Keratinocyte (primary cell): ENCODE measurements around the gene ZBTB40. TPM values are rescaled to one million over a fixed set of nuclear protein-coding genes. Genes with fewer than 3 reads are reported as not detected.

Experiments
- DNase-seq: peaks from one replicate; pipeline ENCODE4 v3.0.0-alpha.2; 2011; ENCODE audit warnings: low read depth, missing footprints, low spot score
- FAIRE-seq: peaks from 2 replicates; lab custom pipeline; 2011; peaks lifted over from hg19 to GRCh38; lab: Jason Lieb, UNC
- H2AFZ ChIP-seq: 2 replicates; pipeline ENCODE4 v1.6.0; 2012; ENCODE audit warnings: low read length, control low read depth, inconsistent platforms; ENCODE audit not compliant: control insufficient read depth
- H3K27ac ChIP-seq: 2 replicates; pipeline ENCODE4 v1.5.1; 2011; ENCODE audit warnings: low read length; ENCODE audit not compliant: control insufficient read depth, insufficient read depth
- H3K27me3 ChIP-seq: 3 replicates; pipeline ENCODE4 v1.6.0; 2011; ENCODE audit warnings: low read length; ENCODE audit not compliant: control insufficient read depth, insufficient read depth; ENCODE audit errors: extremely low read depth
- H3K36me3 ChIP-seq, 2 experiments: 2 replicates in 1 of 2; 3 replicates in 1 of 2; pipeline ENCODE4 v1.5.1; 2011; ENCODE audit warnings: low read length in 2 of 2, mild to moderate bottlenecking in 1 of 2; ENCODE audit not compliant: control insufficient read depth in 2 of 2, insufficient read depth in 2 of 2; ENCODE audit errors: extremely low read depth in 1 of 2
- H3K4me1 ChIP-seq: 3 replicates; pipeline ENCODE4 v1.5.1; 2011; ENCODE audit warnings: low read length; ENCODE audit not compliant: control insufficient read depth, insufficient read depth; ENCODE audit errors: extremely low read depth
- H3K4me2 ChIP-seq: 3 replicates; pipeline ENCODE4 v1.6.0; 2011; ENCODE audit warnings: low read depth, low read length; ENCODE audit not compliant: control insufficient read depth, insufficient read depth; ENCODE audit errors: extremely low read depth
- H3K4me3 ChIP-seq, 3 experiments: fragments of 200-600 bp in 1 of 3; sonication (generic) in 1 of 3; 2 replicates in 2 of 3; 3 replicates in 1 of 3; pipeline ENCODE4 v1.5.1; 2011 to 2016; ENCODE audit warnings: low read length in 3 of 3, mild to moderate bottlenecking in 3 of 3, control low read depth in 2 of 3, inconsistent platforms in 1 of 3, low read depth in 1 of 3, mixed read lengths in 1 of 3, mixed run types in 1 of 3, moderate library complexity in 1 of 3; ENCODE audit not compliant: control insufficient read depth in 2 of 3, insufficient read depth in 2 of 3; ENCODE audit errors: extremely low read depth in 1 of 3
- H3K79me2 ChIP-seq: 2 replicates; pipeline ENCODE4 v1.6.0; 2012; ENCODE audit warnings: low read length; ENCODE audit not compliant: control insufficient read depth, insufficient read depth
- H3K9ac ChIP-seq: 3 replicates; pipeline ENCODE4 v1.6.0; 2011; ENCODE audit warnings: low read length; ENCODE audit not compliant: control insufficient read depth, insufficient read depth; ENCODE audit errors: extremely low read depth
- H3K9me1 ChIP-seq: 3 replicates; pipeline ENCODE4 v1.6.0; 2011; ENCODE audit warnings: low read length; ENCODE audit not compliant: control insufficient read depth, insufficient read depth; ENCODE audit errors: extremely low read depth
- H3K9me3 ChIP-seq: 2 replicates; pipeline ENCODE4 v1.5.1; 2012; ENCODE audit warnings: low read depth, low read length; ENCODE audit not compliant: control insufficient read depth
- H4K20me1 ChIP-seq: 3 replicates; pipeline ENCODE4 v1.6.0; 2011; ENCODE audit warnings: low read length; ENCODE audit not compliant: control insufficient read depth, insufficient read depth; ENCODE audit errors: extremely low read depth
- CTCF ChIP-seq, 3 experiments: IDR thresholded peaks in 1 of 3; conservative IDR thresholded peaks in 1 of 3; optimal IDR thresholded peaks in 1 of 3; 2 replicates in 2 of 3; 3 replicates in 1 of 3; pipeline versions ENCODE3 to v1.5.1; 2011; ENCODE audit warnings: low read length in 3 of 3, mild to moderate bottlenecking in 3 of 3, moderate library complexity in 2 of 3, control low read depth in 1 of 3, inconsistent platforms in 1 of 3; ENCODE audit not compliant: insufficient read depth in 2 of 3; ENCODE audit errors: extremely low read depth in 1 of 3
- EZH2 ChIP-seq: IDR thresholded peaks from one replicate; pipeline ENCODE4 v1.6.1; 2012; ENCODE audit warnings: inconsistent platforms, mild to moderate bottlenecking, low read length, moderate library complexity
- dilution Hi-C: fragments of 300-500 bp; cut with MboI; formaldehyde crosslinking; loops from one replicate; pipeline ENCODE4 v1.7.0; 2020; ENCODE audit warnings: low sequenced_read_pairs; ENCODE audit not compliant: extremely low pct_ligation_motif_present
- polyA plus RNA-seq, 5 experiments: library from polyadenylated mRNA; depleted of rRNA in 3 of 5; stranded (reverse) in 3 of 5; stranded (forward) in 1 of 5; unstranded in 1 of 5; fragments of >200 nt; gene quantifications; 1 replicate in 1 of 5; 2 replicates in 3 of 5; 3 replicates in 1 of 5; pipeline versions ENCODE4 v1.2.1 to v1.2.3, GENCODE V29; 2011 to 2012; ENCODE audit warnings: missing spikeins in 2 of 5, low read depth in 1 of 5, low replicate concordance in 1 of 5

The ZBTB40 gene
- polyA plus RNA-seq, 1 donor (not counting 4 experiments of a cell fraction or from before 2014, with no cell fraction given), result 5.0 TPM

DNA sequence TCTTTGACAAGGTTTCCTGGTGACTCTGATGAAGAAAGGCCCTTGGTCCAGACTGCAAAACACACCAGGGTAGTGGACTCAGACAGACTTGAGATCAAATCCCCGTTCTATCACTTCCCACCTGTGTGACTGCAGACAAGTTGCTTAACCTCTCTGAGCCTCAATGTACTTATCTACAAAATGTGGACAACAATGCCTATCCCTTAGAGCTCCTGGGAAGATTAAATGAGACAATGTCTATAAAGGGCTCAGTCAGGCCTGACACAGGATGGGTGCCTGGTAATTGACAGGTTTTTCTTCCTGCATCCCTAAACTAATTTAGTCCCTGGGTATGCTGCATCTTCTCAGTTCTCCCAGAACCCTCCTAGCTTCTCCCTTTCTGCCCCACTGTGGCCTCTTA lies 37.9 kb upstream of the ZBTB40 start:
- Histone ChIP-seq H3K9ac (no peak overlapping the region), H3K4me2 (no peak overlapping the region), H3K4me1 (no peaks in the 10 kb centered on the region), H3K36me3 (no peaks in the 10 kb centered on the region), H3K27ac (no peak overlapping the region), H3K9me1 (no peaks in the 10 kb centered on the region), H3K4me3 (no peak overlapping the region), H3K79me2 (no peaks in the 10 kb centered on the region), H4K20me1 (no peaks in the 10 kb centered on the region), H3K9me3 (no peaks in the 10 kb centered on the region), H2AFZ (no peak overlapping the region), H3K27me3 (peaks cover 2% of the 10 kb centered on the region)
- dilution Hi-C loops, result no loop called here
- no peak for TF ChIP-seq CTCF (optimal IDR thresholded peaks at IDR 0.05 in 1 of 3, IDR thresholded peaks at IDR 0.05 in 1 of 3, conservative IDR thresholded peaks at IDR 0.05 in 1 of 3; ENCODE audit: extremely low read depth in 1 of 3, insufficient read depth in 2 of 3, low read length in 3 of 3)
- FAIRE-seq (no peak), DNase-seq (no peak)

DNA sequence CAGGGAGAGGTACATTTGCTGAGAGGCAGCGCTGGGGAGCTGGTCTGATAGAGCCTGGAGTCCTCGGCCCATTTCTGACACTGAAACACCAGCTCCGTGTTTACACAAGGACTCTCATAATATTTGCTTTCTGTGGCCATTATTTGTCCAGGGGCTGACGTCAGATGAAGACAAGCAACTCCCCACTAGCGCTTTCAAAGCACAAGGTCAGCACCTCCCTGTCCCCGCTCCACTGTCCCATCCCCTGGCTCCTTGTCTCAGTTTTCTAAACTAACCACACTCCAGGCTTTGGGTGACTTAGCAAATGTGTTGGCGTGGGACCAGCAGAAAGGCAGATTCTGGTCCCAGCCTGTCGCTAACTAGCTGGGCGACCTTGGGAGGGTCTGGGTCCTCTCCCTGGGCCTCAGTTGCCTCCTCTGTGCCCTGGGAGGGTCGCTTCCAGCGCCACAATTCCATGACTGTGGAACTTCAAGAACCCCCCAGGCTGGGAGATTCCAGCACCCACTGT lies 37.4 kb upstream of the ZBTB40 start:
- no peak for DNase-seq
- Histone ChIP-seq H3K36me3 (no peaks in the 10 kb centered on the region), H3K4me1 (no peaks in the 10 kb centered on the region), H3K79me2 (no peaks in the 10 kb centered on the region), H3K27ac (no peak overlapping the region), H3K9me1 (no peaks in the 10 kb centered on the region), H3K27me3 (peaks cover 3% of the 10 kb centered on the region), H4K20me1 (no peaks in the 10 kb centered on the region), H3K9me3 (no peaks in the 10 kb centered on the region), H3K4me2 (no peak overlapping the region), H3K9ac (no peak overlapping the region), H3K4me3 (no peak overlapping the region), H2AFZ (no peak overlapping the region)
- FAIRE-seq, result no peak
- dilution Hi-C loops, result no loop called here
- no peak for TF ChIP-seq CTCF (optimal IDR thresholded peaks at IDR 0.05 in 1 of 3, IDR thresholded peaks at IDR 0.05 in 1 of 3, conservative IDR thresholded peaks at IDR 0.05 in 1 of 3; ENCODE audit: extremely low read depth in 1 of 3, insufficient read depth in 2 of 3, low read length in 3 of 3)
- no peak for TF ChIP-seq EZH2
